Uterus (tissue), 4 donors: ENCODE measurements around the gene COG8. TPM values are rescaled to one million over a fixed set of nuclear protein-coding genes. Genes with fewer than 3 reads are reported as not detected.

Experiments
- DNase-seq, 2 donors: peaks; one replicate each; pipeline ENCODE4 v3.0.0-alpha.2; 2019 to 2020
- H3K27ac ChIP-seq, 2 donors: fragments of 200-600 bp; sonication (generic); 1 replicate in 1 of 2; 2 replicates in 1 of 2; pipeline ENCODE4 v1.5.1; 2016 to 2018
- H3K27me3 ChIP-seq, 2 donors: fragments of 200-600 bp; sonication (generic); one replicate each; pipeline ENCODE4 v1.5.1; 2018 to 2019; ENCODE audit warnings: control low read depth in 1 of 2
- H3K36me3 ChIP-seq, 2 donors: fragments of 200-600 bp; sonication (generic); one replicate each; pipeline ENCODE4 v1.5.1; 2019; ENCODE audit warnings: control low read depth in 1 of 2
- H3K4me1 ChIP-seq, 2 donors: fragments of 200-600 bp; sonication (generic); one replicate each; pipeline ENCODE4 v1.5.1; 2018 to 2019; ENCODE audit warnings: control low read depth in 1 of 2
- H3K4me3 ChIP-seq, 2 donors: fragments of 200-600 bp; sonication (generic); 1 replicate in 1 of 2; 2 replicates in 1 of 2; pipeline ENCODE4 v1.5.1; 2018 to 2019; ENCODE audit warnings: mild to moderate bottlenecking in 1 of 2
- H3K9me3 ChIP-seq, 2 donors: fragments of 200-600 bp; sonication (generic); one replicate each; pipeline ENCODE4 v1.5.1; 2019; ENCODE audit warnings: control low read depth in 1 of 2
- POLR2A ChIP-seq, 2 donors: fragments of 450-650 bp; IDR thresholded peaks; one replicate each; pipeline ENCODE4 v1.6.1; 2016; ENCODE audit warnings: antibody characterized with exemption in 2 of 2, mild to moderate bottlenecking in 1 of 2, moderate library complexity in 1 of 2
- intact Hi-C: fragments of 100-400 bp; cut with DNase I; formaldehyde crosslinking; loops from one replicate; pipeline ENCODE4 v1.15.1; 2023; ENCODE audit warnings: low total_unique reads
- total RNA-seq, 4 donors: library from RNA; depleted of rRNA in 3 of 4; stranded (reverse); fragments of >200 nt in 3 of 4; gene quantifications; one replicate each; pipeline versions ENCODE4 v1.1.0 to v1.2.4, GENCODE V29; 2014 to 2023
- TF ChIP-seq, protein P1 (sequence below), 4 experiments: fragments of 200-600 bp in 2 of 4; fragments of 450-650 bp in 2 of 4; sonication (generic) in 2 of 4; IDR thresholded peaks; one replicate each; pipeline ENCODE4 v1.5.1; 2016 to 2019; ENCODE audit warnings: antibody characterized with exemption in 4 of 4, mild to moderate bottlenecking in 2 of 4, moderate library complexity in 1 of 4
- donor health status: DM: yes; HTN: yes; CAD: no.

COG8 gene
- total RNA-seq, 4 donors from 2014 or later: 39.4 to 58.8 (median 43.0) TPM

- Histone ChIP-seq H3K4me1 (no peaks in the 10 kb centered on the region), H3K9me3 (no peaks in the 10 kb centered on the region), H3K27ac (no peak overlapping the region), H3K27me3 (no peaks in the 10 kb centered on the region), H3K36me3 (no peaks in the 10 kb centered on the region), H3K4me3 (no peak overlapping the region)
- DNase-seq: peak in 1 of 2 donors; percentile 8
- intact Hi-C loops: no loop called here
- no peak for TF ChIP-seq POLR2A (IDR thresholded peaks at IDR 0.05)
Measured at GRCh38 chr16:69318911-69319289, 20.5 kb downstream of the COG8 start.

- no peaks in the 10 kb centered on the region for H3K4me1 ChIP-seq
- H3K36me3 ChIP-seq: no peaks in the 10 kb centered on the region
- H3K4me3 ChIP-seq: no peak overlapping the region
- intact Hi-C loops: no loop called here
- H3K9me3 ChIP-seq: no peaks in the 10 kb centered on the region
- peak in 1 of 2 donors; percentile 6 for DNase-seq
- H3K27me3 ChIP-seq: no peaks in the 10 kb centered on the region
- no peak for TF ChIP-seq POLR2A (IDR thresholded peaks at IDR 0.05)
- TF ChIP-seq, protein P1, sequence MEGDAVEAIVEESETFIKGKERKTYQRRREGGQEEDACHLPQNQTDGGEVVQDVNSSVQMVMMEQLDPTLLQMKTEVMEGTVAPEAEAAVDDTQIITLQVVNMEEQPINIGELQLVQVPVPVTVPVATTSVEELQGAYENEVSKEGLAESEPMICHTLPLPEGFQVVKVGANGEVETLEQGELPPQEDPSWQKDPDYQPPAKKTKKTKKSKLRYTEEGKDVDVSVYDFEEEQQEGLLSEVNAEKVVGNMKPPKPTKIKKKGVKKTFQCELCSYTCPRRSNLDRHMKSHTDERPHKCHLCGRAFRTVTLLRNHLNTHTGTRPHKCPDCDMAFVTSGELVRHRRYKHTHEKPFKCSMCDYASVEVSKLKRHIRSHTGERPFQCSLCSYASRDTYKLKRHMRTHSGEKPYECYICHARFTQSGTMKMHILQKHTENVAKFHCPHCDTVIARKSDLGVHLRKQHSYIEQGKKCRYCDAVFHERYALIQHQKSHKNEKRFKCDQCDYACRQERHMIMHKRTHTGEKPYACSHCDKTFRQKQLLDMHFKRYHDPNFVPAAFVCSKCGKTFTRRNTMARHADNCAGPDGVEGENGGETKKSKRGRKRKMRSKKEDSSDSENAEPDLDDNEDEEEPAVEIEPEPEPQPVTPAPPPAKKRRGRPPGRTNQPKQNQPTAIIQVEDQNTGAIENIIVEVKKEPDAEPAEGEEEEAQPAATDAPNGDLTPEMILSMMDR (IDR thresholded peaks at IDR 0.05): no peak
- H3K27ac ChIP-seq: no peak overlapping the region
Measured at GRCh38 chr16:69318177-69318910, 21.0 kb downstream of the COG8 start.

DNA sequence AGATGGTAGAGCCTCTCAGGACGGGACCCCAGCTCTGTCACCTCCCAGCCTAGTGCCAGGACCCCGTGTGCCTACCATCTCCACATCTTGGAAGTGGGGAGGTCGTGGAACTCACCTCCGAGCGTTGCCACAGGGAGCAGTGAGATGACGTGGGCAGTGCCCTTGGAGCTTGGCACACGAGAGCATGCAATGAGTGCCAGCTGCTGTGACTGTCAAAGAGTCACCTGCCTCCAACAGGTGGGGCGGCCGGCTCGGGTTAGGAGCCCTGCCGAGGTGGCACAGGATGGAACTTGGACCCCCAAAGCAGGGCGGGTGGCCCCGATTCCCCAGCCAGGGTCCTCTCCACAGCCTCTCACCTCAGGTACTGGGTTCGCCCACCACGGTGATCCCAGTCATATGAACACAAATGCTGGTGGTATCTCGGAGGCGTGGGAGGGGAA, 22.7 kb downstream of the COG8 start:
- no peaks in the 10 kb centered on the region for H3K27me3 ChIP-seq
- H3K9me3 ChIP-seq: no peaks in the 10 kb centered on the region
- no peak overlapping the region for H3K27ac ChIP-seq
- H3K4me3 ChIP-seq: no peak overlapping the region
- H3K36me3 ChIP-seq: no peaks in the 10 kb centered on the region
- H3K4me1 ChIP-seq: peaks cover 5 to 6% of the 10 kb centered on the region in 2 donors
- no peak for DNase-seq
- intact Hi-C loops: no loop called here
- TF ChIP-seq POLR2A (IDR thresholded peaks at IDR 0.05): no peak
- TF ChIP-seq, protein P1 (IDR thresholded peaks at IDR 0.05): no peak

DNA sequence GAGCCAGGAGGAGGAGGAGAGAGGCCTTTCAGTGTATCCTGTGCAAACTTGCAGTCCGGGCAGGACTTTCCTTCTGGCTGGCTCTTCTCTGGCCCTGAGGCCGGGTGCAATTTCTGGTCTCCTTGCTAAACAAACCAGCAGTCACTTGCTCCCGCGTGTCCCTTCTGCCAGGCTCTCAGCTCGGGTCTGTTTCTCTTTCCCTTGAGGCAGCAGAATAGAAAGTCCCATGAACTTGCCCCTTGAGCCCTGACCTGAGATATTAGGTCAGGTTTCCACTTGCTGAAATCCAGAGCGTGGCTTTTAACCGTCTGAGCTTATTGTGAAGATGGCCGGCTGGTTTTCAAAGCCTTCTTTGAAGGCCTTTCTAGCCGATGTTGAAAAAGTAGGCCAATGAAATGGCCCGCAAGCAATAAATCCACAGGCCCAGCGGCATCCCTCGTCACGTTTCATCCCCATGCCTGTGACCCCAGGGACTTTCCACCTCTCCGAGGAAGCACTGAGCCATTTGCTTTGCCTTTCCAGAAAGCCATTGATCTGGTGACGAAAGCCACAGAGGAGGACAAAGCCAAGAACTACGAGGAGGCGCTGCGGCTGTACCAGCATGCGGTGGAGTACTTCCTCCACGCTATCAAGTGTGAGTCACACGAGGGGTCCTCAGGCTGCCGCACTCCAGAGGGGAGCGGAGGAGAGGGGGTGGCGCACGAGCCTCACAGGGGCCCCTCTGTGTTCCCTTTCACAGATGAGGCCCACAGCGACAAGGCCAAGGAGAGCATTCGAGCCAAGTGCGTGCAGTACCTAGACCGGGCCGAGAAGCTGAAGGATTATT, 23.7 kb downstream of the COG8 start:
- H3K9me3 ChIP-seq: no peaks in the 10 kb centered on the region
- peaks cover 5 to 6% of the 10 kb centered on the region in 2 donors for H3K4me1 ChIP-seq
- intact Hi-C loops: no loop called here
- DNase-seq: peak in 1 of 2 donors; percentile 8
- H3K4me3 ChIP-seq: no peak overlapping the region
- H3K27me3 ChIP-seq: no peaks in the 10 kb centered on the region
- TF ChIP-seq, protein P1 (IDR thresholded peaks at IDR 0.05): no peak
- no peak for TF ChIP-seq POLR2A (IDR thresholded peaks at IDR 0.05)
- no peak overlapping the region for H3K27ac ChIP-seq
- H3K36me3 ChIP-seq: no peaks in the 10 kb centered on the region

DNA sequence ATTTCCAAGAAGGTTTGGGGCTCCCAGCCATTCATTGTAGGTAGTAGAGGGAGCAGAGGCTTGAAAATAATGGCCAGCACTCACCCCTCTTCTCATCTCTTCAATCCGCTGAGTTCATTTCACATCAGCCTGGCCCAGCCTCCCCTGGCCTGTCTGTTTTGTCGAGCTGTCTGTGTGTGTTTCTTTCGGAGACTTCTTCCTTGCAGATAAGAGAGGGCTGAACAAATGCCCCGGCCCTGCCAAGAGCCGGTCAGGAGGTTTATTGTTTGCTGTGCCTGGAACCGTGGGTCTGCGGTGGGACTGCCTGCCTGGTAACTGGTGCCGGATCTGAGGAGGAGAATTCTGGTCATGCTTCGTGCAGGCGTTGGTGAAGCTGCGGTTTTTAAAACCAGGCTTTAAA, 24.8 kb downstream of the COG8 start:
- no peak overlapping the region for H3K4me3 ChIP-seq
- no peaks in the 10 kb centered on the region for H3K9me3 ChIP-seq
- TF ChIP-seq, protein P1 (IDR thresholded peaks at IDR 0.05): no peak
- TF ChIP-seq POLR2A (IDR thresholded peaks at IDR 0.05): no peak
- H3K27ac ChIP-seq: no peak overlapping the region
- H3K36me3 ChIP-seq: no peaks in the 10 kb centered on the region
- peak in 1 of 2 donors; percentile 11 for DNase-seq
- intact Hi-C loops: no loop called here
- peaks cover 5 to 6% of the 10 kb centered on the region in 2 donors for H3K4me1 ChIP-seq
- H3K27me3 ChIP-seq: no peaks in the 10 kb centered on the region
